Measurements from ENCODE around the gene TC2N.
"Not testable (repeated sequence)": the region's sequence is repeated elsewhere in the genome, so short reads cannot be mapped to it uniquely, and the experiment has no call there.

The TC2N gene

DNA sequence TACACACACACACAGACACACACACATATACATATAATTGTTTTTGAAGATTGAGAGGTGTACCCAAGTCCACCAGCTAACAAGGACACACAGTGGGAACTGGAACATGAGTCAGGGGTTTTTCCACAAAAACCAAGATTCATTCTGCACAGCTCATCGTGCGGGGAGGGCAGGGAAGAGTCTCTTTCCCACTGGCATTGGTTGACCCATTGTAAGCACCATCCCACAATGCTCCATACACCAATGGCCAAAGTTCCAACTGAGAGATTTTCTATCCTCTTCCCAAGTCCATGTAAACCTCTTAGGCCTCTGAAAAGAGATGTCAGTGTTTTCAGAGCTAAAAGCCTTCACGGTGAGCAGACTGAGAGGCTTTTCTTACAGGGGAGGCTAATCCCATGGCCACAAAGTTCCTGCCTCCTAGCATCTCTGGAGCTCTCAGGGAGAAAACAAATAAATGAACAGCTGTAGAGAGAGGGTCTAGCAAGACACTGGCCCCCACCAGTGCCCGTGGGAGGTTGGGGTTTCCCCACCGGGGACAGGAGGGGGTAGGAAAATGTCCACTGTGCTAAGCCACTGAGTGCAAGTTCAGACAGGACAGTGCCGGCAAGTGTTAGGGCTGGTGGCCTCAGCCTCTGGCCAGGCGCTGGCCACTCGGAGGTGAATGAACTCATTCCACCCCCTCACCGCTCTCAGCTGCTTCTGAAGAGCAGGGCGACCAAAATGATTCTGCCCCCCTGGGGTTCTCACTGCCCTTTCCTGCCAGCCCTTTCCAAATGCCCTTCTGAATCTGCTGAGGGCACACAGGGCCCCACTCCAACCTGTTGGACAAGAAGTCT, 21.5 kb upstream of the TC2N start:
- no peak for DNase-seq

DNA sequence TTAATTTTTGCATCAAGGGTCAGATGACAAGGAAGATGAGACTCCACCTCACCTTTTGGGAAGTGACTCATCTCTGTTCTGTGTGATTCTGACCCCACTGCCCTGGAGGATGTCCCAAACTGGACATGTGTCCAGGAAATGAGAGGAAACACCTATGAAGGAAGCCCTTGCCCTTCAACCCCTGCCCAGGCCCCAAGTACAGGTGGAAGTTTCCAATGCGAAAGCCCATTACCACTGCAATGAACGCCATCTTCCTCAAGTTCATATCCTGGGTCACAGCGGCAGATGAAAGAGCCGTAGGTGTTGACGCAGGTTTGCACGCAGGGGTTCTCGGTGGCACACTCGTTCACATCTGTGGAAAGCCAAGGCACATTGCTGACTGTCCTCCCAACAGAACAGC, 19.6 kb upstream of the TC2N start:
- DNase-seq: no peak

DNA sequence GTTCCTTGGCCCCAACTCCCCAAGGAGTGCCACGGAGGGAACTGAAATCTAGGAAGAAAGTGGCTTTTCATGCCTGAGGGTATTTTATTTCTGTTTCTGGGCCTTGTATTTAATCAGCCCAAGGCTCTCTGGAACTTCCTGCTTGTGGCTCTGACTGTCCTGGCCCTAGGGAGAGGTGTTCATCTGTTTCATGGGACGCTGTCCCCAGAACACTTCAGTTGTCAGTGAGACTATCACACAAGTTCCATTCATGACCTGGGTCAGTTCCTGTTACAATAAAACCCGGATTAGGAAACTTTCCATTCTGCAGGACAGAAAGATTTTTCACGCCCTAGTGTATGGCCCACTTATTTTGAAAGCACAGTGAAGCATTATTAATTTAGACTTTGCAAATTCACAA, 18.5 kb upstream of the TC2N start:
- no peak for DNase-seq

DNA sequence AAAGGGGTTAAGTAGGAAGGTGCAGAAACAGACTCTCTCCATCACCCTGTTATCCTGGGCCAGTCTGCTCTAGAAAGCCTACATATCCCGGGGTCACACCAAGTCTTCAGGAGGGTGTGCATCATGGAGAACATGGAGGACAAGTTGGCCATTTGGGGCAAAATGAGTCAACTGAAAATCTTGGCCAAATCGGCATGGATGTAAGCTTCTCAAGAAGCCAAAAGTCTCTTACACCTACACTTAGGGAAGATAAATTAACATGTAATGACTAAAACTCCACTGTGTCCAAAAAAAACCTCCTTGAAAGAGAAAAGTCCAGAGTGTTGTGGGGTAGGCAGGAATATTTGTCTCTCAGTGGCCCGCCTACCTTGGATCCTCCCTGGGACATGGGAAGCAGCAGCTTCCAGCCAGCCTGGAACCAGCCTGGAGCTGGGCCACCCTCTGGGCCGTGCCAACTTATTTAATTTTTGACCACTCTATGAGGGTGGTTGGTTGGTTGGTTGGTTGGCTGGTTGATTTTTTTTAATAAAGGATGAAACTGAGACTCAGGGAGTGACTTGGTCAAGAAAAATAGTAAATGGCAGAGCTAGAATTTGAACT, 17.9 kb upstream of the TC2N start:
- no peak for DNase-seq

DNA sequence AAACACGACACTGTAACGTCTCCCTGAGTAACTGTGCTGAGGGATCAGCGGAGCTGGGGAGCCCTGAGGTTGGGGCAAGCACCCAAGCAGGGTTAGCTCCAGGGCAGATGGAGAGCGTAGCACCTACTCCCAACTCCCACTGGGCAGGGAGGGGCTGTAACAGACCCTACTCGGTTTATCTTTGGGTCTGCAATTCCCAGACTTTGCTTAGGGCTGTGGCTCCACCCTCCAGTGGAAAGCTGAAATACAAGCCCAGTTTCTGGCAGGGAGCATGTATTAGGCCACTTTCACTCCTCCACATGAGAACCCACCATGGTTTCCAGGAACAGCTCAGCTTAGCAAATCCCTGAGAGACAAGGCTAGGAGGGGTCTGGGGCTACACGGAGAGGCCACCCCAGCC, 17.3 kb upstream of the TC2N start:
- DNase-seq: no peak

DNA sequence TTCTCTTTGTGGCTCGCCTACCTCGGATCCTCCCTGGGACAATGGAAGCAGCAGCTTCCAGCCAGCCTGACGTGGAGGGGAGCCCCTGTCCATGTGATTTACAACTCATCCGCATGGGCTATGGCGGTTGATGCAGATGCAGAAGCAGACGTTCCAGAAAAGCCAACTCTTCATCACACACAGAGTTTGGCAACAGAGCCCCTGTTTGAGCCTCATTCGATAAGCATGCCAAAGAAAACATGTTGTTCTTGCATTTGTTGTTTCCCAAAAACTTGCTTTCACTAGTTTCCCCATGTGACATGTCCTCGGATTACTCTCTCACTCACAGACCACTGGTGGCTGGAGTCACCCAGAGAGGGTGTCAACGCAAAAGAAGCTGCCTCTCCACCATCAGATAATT, 16.4 kb upstream of the TC2N start:
- no peak for DNase-seq

DNA sequence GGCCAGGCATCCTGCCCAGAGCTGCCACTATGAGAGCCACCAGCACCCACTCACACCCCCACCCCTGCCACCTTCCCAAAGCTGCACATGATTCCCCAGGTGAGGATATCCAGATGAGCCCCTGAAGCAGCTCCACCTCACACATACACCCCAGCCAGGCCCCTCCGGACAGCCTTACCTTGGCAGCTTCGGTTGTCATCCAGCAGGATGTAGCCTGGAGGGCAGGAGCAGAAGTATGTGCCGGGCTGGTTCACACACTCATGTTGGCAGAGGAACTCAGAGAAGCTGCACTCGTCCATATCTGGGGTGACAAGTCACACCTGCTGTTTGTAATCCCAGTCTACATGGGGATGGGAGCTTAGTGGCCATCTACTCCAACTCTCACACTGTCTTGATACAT, 15.4 kb upstream of the TC2N start:
- no peak for DNase-seq

DNA sequence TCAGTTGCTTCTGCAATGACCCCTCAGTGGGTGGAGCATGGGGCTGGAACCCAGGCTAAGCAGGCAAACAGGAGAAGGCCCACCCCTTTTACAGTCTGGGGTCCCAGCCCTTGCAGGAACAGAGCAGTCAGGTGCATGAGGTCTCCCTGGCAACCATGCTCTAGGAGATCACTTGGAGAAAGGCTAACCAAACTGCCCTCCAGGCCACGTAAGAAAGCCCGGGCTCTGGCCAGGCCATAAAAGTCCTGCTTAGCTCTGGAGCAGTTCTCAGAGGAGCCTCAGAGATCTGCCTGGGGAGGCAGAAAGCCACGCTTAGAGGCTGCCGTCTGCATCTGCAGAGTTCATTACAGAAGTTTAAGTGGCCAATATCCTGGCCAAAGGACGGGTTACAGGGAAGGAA, 15.0 kb upstream of the TC2N start:
- no peak for DNase-seq

DNA sequence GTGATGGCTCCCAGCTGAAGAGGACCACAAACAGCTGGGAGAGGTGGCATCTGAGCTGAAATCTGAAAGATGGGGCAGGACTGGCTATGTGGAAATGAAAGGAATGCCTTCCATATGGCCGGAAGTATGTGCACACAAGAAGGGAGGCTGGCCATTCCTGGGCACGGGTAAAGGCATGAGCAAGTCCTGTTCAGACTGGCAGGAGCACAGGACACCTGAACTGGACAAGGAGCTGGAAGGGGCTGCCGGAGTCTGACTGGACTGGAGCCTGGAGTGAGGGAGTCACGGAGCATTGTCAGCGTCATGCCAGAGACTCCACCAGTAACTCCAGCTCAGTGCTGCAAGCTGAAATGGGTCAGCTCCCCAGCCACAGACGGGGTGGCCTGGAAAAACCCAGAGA, 11.9 kb upstream of the TC2N start:
- no peak for DNase-seq

DNA sequence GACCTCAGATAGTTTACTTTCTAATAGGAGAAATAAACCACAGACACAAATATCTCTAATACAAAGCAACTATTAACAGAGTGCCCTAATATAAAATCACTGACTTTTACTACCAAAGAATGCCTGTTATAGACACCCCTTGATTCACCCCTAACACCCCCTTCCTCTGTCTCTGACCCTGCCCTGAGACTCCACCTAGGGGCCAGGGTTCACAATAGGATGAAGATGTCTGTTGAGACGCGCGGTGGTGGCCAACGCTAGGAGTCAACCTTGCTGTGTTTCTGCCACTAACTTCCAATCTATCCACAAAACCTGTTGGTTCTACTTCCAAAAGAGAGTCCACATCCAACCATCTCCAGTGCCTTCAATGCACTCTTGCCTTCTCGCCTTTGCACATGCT, 10.9 kb upstream of the TC2N start:
- peak in 1 of 2 donors; percentile 21 for DNase-seq

DNA sequence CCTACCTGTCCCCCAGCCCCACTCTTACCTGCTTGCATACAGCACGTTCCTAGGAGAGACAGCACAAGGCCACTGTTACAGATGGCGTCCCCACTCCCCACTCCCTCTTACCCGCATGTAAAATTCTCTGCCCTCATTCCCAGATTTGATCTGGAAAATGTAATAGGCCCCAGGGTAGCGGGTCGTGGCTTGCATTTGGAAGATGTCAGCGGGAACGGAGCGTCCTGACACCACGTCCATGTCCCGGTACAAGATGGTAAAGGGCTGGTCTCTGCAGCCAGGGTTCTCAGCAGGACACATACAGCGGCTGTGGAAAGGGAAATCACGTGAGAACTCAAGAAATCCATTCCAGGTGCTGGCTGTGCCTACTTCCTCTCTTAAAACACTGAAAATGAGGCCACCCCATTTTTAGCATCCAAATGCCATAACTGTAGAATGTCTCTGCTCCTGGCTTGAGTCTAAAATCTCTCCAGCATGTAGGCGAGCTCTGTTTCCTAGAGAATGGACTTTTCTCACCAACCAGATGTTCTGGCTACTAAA, 10.1 kb upstream of the TC2N start:
- no peak for DNase-seq

DNA sequence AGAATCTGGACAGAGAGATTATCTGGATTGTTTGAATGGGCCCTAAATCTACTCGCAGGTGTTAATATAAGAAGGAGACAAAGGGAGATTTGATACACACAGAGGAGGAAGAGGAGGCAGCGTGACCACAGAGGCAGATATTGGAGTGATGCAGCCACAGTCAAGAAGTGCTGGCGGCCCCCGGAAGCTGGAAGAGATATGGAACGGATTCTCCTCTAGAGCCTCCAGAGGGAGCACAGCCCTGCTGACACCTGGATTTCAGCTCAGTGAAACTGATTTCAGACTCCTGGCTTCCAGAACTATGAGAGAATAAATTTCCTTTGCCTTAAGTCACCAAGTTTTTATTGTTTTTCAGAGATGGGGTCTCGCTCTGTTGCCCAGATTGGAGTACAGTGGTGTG, 9.2 kb upstream of the TC2N start:
- no peak for DNase-seq

DNA sequence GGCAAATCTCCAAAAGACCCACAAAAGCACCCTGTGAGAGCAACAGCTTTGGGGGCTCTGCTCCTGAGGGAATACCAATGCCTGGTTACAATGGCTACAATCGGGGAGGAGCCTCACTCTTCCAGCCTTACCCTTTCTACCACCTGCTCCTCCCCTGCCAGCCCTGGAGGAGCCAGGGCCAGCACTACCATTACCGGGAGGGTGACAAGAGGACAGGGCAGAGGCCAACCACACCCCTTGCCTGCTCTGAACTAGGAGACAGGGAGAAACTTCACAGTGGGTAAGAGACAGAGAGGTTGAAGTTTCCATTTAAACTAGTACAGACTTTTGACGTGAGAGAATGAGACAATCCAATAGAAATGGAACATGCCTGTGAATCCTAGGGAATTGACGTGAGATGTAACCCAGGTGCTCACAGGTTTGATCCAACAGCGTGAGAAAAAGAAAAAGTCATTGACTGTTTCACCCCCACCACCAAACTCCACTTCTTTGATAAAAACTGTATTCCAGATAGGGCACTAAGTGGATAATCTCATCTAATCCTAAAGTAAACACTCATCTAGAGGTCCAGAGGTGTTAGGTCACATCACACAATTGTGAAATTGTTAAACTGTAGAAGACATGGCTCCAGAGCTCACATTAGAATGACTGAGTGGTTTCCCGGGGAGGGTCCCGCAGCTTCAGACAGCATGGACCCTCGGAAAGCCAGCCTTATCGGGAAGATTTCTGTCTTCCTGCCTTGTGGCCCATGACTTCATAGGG, 8.4 kb upstream of the TC2N start:
- no peak for DNase-seq

DNA sequence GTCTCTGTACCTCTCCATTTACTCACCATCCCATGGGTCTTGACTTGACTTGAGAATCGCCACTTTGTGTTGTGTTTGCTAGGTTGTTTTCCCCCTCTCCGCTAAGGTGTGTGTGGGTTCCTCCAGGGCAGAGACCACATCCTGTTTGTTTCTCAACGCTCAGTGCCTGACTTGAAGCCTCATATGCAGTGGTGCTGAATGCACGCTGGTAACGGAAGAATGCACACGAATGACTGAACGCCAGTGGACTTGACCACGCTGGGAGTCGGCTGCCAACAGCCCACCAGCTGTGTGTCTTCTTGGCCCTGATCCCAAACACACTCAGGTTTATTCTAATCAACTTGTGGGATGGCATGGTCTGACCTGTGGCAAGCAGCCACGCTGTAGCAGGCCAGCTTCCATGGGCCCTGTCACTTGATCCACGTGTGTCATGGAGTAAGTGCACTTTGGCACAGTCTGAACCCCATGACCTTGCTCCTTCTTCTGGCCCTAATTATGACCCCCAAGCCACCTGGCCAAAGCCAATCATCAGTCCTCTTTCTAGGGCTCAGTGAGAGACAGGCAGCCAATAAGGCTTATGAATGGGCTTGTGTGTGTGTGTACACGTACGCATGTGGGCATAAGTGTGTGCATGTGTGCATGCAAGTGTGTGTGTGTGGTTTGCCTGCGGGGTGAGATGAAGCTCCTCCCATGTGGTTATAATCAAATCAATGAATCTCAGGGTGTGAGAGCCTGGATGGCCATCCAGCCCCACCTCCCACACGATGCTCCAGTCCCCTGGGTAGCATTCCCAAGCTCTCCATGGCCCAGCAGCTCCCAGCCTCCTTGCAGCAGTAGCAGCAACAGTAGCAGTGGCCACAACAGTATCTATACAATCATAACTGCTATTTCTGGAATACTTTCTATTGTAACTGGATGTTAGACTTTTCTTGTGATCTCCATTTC, 6.4 kb upstream of the TC2N start:
- peak; percentile 76 to 86 for DNase-seq

DNA sequence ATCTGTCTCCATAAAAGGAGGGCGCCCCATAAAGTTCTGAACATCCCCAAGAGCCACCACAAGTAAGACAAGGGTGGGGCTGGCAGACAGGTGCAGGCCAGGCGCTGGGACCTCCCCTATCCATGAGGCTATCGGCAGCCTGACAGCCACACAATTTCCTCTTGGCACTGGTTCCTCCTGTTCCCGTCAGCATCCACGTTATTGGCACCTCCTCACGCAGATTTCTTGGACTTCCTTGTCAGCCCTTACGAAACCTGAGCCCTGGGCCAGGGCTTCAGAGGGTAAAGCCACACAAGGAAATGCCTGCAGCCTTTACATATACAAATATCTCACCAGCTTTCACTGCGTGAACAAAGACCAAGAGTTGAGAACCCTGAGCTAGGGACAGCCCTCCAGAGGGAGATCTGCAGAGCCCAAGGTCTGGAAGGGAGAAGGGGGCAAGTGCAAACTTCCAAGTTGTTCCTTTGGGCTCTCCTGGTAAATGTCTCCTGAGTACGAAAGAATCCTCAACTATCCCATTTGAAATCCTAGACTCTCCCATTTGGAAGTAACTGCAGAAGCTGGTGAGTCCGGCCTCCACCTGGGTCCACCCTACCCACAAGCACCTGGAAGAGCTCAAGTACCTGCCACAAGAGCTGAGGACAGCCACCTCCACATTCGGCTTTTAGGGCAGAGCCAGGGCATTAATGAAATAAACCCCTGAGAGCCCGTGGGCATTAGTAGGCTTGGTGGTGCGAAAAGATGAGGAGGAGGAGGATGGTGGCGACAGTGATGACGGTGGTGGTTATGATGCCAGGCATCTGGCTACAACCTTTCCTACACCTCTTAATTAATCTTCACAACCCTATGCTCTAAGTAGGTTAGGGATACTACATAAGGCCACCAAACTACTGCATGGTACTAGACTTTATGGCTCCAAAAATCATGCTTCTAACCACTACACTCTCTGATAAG, 5.5 kb upstream of the TC2N start:
- peak; percentile 60 to 71 for DNase-seq

DNA sequence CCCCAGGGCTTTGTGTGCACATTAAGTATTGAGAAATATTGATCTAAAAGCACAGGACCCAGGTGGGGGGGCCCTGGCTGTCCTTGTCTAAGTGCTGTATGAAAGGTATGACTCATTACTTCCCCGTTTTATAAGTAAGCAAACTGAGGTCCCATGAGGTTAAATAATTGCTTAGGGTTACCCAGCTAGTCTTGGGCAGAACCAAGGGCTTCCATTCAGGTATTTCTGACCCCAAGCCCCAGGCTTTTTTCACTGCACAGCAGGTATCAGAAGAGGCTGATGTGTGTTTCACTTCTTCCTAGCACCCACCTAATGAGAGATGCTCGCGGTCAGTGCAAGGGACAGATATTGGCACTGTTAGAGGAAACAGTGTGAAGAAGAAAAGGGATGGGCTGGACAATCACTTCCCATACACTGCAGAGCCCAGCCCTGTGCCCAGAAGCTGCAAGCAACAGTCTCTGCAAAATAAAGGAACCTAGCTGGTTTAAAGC, 4.7 kb upstream of the TC2N start:
- peak; percentile 32 to 45 for DNase-seq

DNA sequence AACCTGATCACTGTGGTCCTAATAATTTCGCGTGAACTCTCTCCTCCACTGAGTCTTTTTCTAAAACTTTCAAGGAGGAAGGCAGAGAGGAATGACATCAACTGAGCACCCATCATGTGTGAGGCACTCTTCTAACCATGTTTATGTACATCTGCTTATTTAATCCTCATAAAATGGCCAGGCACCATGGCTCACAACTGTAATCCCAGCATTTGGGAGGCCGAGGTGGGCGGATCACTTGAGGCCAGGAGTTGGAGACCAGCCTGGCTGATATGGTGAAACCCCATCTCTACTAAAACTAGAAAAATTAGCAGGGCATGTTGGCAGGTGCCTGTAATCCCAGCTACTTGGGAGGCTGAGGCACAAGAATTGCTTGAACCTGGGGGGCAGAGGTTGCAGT, 4.1 kb upstream of the TC2N start:
- not testable (repeated sequence) for DNase-seq

DNA sequence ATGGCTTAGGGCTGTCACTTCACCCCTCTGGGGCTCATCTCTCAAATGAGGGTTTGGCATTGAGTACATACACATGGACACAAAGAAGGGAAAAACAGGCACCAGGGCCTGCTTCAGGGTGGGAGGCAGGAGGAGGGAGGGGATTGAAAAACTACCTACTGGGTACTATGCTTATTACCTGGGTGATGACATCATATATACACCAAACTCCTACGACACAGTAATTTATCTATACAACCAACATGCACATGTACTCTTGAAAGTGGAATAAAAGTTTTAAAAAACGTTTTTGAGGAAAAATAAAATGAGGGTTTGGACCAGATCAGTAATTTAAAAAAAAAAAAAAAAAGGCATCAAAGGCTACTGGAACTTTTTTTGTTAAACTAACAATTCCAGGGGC, 3.6 kb upstream of the TC2N start:
- DNase-seq: no peak

DNA sequence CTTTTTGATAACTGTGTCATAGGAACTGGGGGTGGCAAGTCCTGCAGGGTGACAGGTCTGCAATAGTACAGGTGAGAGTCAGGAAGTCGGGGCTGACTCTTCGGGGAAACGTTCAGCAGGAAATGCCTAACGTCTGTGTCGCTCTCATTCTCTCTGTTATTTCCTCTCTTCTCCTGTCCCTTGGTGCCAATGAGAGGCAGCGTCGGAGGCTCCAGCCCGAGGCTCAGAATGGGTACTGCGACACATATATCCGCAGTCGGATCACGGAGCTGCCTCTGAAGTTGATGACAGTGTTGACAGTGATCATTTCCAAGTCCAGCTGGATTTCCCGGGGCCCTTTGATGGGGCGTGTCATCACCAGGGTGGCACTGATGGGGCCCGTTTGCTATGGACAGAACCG, 2.7 kb upstream of the TC2N start:
- DNase-seq: peak; percentile 87 to 90

DNA sequence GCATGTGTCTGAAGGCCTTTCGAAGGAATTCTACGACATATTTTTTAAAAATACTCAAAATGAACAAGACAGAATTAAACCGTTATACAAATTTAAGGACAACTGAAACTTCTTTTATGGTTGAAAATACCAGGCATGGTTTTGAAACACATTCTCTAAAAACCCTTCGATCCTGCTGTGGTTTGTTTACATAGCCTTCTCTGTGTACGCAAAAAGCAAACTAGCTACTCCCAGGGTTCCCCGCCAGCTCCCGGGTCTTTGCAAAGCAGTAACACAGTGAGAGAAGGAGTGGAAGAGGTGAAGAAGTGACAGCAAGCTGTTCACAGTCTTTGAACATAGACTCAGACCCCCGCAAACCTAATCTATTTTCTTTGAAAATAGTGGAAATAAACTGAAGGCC, 2.2 kb upstream of the TC2N start:
- DNase-seq: no peak
